GM12872 (cell line): ENCODE data around the gene SRSF7.

Source experiments
- CTCF ChIP-seq: IDR thresholded peaks from 3 replicates; pipeline ENCODE4 v1.5.1; 2011; ENCODE audit warnings: low read depth, mild to moderate bottlenecking, low read length, moderate library complexity; ENCODE audit not compliant: insufficient read depth

SRSF7 gene

GRCh38 chr2:38751596-38752410 is 642 bp upstream of the SRSF7 start:
- TF ChIP-seq CTCF = no peak

GRCh38 chr2:38750011-38750890 is 910 bp downstream of the SRSF7 start:
- no peak for TF ChIP-seq CTCF

GRCh38 chr2:38748943-38749804 is 2.0 kb downstream of the SRSF7 start:
- TF ChIP-seq CTCF = no peak

- TF ChIP-seq CTCF = no peak
These were observed 2.8 kb downstream of the SRSF7 start for GRCh38 chr2:38748391-38748790.

GRCh38 chr2:38747819-38748218 is 3.3 kb downstream of the SRSF7 start:
- no peak for TF ChIP-seq CTCF

- TF ChIP-seq CTCF = no peak
These were observed 4.1 kb downstream of the SRSF7 start for GRCh38 chr2:38747007-38747424.
